ENCODE results near the gene PSMD11. TPM values are rescaled to one million over a fixed set of nuclear protein-coding genes. Genes with fewer than 3 reads are reported as not detected.

PSMD11 gene
- total and polyA plus RNA-seq, 4 donors: 47.8 to 87.9 (median 67.6) TPM

DNA sequence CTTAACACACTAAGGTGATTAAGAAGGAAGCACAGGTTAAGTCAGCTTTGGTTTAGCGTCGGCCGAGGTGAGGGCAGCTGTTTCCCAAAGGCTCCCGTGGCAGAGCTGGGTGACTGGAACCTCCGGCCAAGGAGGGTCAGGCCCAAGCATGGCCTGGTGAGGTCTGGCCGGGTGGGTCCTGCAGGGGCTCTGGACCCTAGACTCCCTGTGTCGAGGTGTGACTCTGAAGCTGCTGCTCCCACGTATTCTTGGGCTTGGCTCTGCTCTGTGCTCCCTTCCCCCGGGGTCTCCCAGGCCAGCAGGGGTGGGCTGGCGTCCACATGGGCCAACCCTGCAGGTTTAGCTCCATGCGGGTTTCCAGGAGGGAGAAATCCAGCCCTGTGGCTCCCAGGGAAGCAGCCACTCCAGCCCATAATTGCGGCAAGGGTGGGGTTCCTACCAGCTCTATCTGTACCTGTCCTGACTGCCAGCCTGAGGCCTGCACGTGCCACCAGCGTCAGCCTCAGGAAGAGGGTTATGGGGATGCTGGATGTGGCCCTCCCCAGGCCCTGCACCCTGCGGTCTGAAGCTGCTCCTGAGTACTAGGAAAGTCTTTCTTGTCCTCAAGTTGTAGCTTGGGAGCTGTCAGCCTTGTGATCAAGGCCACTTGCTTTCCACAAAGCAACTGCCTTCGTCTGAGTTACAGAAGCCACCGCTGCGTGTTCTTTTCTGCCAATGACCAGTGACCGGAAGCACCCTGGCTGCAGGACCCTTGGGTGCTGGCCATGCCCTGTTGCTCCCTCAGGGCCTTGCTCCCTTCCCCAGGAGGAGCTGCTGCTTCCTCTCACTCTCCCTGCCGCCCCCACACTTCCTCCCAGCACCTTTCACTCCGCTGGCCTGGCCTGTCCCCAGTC is 47.3 kb downstream of the PSMD11 start:
- peaks cover 0 to 38% (median 14%) of the 10 kb centered on the region in 5 donors for H3K4me1 ChIP-seq (ENCODE audit: control insufficient read depth in 5 of 5, insufficient read depth in 5 of 5, low read length in 5 of 5)

DNA sequence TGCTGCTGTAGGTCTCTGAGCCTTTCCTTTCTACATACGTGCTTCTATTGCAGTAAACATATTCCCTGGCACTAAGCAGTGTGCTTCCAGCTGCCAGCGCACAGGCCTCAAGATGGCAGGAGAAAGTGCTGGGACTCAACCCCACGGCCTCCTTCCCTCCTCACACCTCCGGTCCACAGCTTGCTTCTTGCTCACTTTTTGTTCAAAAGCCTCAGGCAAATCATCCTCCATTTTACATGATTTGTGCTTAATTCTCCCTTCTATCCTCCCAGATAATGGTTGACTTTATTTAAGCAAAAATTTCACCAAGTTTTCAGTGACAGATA is 47.9 kb downstream of the PSMD11 start:
- Histone ChIP-seq H3K9me3 (ENCODE audit: control insufficient read depth in 4 of 4, insufficient read depth in 3 of 4, low read length in 3 of 4) (peaks cover 0 to 3% (median 0%) of the 10 kb centered on the region in 4 donors), H3K36me3 (ENCODE audit: control insufficient read depth in 4 of 4, insufficient read depth in 4 of 4, low read length in 4 of 4) (peaks cover 0 to 10% (median 6%) of the 10 kb centered on the region in 4 donors), H3K27me3 (ENCODE audit: control insufficient read depth in 3 of 3, insufficient read depth in 3 of 3, low read length in 2 of 3) (no peaks in the 10 kb centered on the region), H3K4me3 (no peak overlapping the region), H3K4me1 (ENCODE audit: control insufficient read depth in 5 of 5, insufficient read depth in 5 of 5, low read length in 5 of 5) (peaks cover 0 to 38% (median 14%) of the 10 kb centered on the region in 5 donors), H3K27ac (ENCODE audit: low read depth in 1 of 2, low read length in 1 of 2) (no peak overlapping the region), H3K9ac (ENCODE audit: insufficient read depth in 1 of 2, low read length in 2 of 2) (no peak overlapping the region)
- no peak for DNase-seq
- TF ChIP-seq, protein P1, sequence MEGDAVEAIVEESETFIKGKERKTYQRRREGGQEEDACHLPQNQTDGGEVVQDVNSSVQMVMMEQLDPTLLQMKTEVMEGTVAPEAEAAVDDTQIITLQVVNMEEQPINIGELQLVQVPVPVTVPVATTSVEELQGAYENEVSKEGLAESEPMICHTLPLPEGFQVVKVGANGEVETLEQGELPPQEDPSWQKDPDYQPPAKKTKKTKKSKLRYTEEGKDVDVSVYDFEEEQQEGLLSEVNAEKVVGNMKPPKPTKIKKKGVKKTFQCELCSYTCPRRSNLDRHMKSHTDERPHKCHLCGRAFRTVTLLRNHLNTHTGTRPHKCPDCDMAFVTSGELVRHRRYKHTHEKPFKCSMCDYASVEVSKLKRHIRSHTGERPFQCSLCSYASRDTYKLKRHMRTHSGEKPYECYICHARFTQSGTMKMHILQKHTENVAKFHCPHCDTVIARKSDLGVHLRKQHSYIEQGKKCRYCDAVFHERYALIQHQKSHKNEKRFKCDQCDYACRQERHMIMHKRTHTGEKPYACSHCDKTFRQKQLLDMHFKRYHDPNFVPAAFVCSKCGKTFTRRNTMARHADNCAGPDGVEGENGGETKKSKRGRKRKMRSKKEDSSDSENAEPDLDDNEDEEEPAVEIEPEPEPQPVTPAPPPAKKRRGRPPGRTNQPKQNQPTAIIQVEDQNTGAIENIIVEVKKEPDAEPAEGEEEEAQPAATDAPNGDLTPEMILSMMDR (IDR thresholded peaks at IDR 0.05; ENCODE audit: control extremely low read depth, extremely low read depth): no peak
- ATAC-seq (ENCODE audit: insufficient read depth, low FRiP score): no peak
- WGBS, 2 donors: 81 to 84% methylated on average over 4 of the region's 4 CpGs

More for the DNA sequence above, 47.3 kb downstream of the PSMD11 start:
- no peak for ATAC-seq (ENCODE audit: insufficient read depth, low FRiP score)
- no peak overlapping the region for H3K9ac ChIP-seq (ENCODE audit: insufficient read depth in 1 of 2, low read length in 2 of 2)
- no peaks in the 10 kb centered on the region for H3K27me3 ChIP-seq (ENCODE audit: control insufficient read depth in 3 of 3, insufficient read depth in 3 of 3, low read length in 2 of 3)
- no peak overlapping the region for H3K27ac ChIP-seq (ENCODE audit: low read depth in 1 of 2, low read length in 1 of 2)
- no peak for DNase-seq
- TF ChIP-seq, protein P1 (IDR thresholded peaks at IDR 0.05; ENCODE audit: control extremely low read depth, extremely low read depth): no peak
- WGBS, 2 donors: 84 to 87% methylated on average over 21 of the region's 21 CpGs
- H3K4me3 ChIP-seq: no peak overlapping the region
- peaks cover 0 to 10% (median 6%) of the 10 kb centered on the region in 4 donors for H3K36me3 ChIP-seq (ENCODE audit: control insufficient read depth in 4 of 4, insufficient read depth in 4 of 4, low read length in 4 of 4)
- H3K9me3 ChIP-seq (ENCODE audit: control insufficient read depth in 4 of 4, insufficient read depth in 3 of 4, low read length in 3 of 4): peaks cover 0 to 3% (median 0%) of the 10 kb centered on the region in 4 donors

DNA sequence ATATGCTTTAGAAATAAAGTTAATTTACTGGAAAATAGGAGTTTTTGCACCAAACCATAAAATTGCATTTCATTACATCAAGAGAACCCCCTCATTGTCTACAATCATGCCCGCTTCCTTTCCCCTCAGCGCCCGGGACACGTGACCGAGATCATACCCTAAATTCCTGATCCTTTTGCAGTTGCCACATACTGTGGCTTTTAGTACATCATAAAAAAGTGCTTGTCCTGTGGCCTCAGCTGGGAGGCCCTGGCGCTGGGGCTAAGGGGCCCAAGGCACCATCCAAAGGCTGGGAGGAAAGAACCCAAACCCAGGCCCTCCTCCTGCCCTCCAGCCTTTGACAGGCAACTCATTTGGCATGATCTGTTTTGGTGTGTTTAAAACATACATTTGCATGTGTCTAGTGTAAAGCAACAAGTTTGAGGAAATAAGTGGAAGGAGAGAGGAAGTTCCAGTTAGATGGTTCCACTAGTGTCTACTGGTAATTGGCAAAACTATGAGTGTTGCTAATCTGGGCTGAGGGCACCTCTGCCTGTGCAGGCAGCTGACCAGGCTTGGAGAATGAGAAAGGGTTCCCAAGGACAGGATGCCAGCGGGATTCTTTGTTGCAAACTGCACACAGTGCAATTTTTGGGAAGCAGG is 48.5 kb downstream of the PSMD11 start:
- Histone ChIP-seq H3K4me1 (ENCODE audit: control insufficient read depth in 5 of 5, insufficient read depth in 5 of 5, low read length in 5 of 5) (peaks cover 0 to 35% (median 14%) of the 10 kb centered on the region in 5 donors), H3K27ac (ENCODE audit: low read depth in 1 of 2, low read length in 1 of 2) (no peak overlapping the region), H3K27me3 (ENCODE audit: control insufficient read depth in 3 of 3, insufficient read depth in 3 of 3, low read length in 2 of 3) (no peaks in the 10 kb centered on the region), H3K4me3 (no peak overlapping the region), H3K9ac (ENCODE audit: insufficient read depth in 1 of 2, low read length in 2 of 2) (no peak overlapping the region), H3K9me3 (ENCODE audit: control insufficient read depth in 4 of 4, insufficient read depth in 3 of 4, low read length in 3 of 4) (peaks cover 0 to 3% (median 0%) of the 10 kb centered on the region in 4 donors), H3K36me3 (ENCODE audit: control insufficient read depth in 4 of 4, insufficient read depth in 4 of 4, low read length in 4 of 4) (peaks cover 0 to 10% (median 6%) of the 10 kb centered on the region in 4 donors)
- 38 to 75% methylated on average over 7 of the region's 7 CpGs for WGBS, 2 donors
- DNase-seq (no peak), ATAC-seq (ENCODE audit: insufficient read depth, low FRiP score) (no peak)
- TF ChIP-seq, protein P1 (IDR thresholded peaks at IDR 0.05; ENCODE audit: control extremely low read depth, extremely low read depth): no peak

All from lung (tissue), 12 donors.